VCaP (cell line): ENCODE measurements around the gene RPLP2.

Experiments used
- H3K27ac ChIP-seq: fragments of 450-650 bp; 2 replicates; pipeline ENCODE4 v1.5.1; 2017
- CTCF ChIP-seq: fragments of 450-650 bp; conservative IDR thresholded peaks from 2 replicates; pipeline ENCODE4 v1.5.1; 2017; ENCODE audit warnings: mild to moderate bottlenecking, moderate library complexity

The RPLP2 gene

GRCh38 chr11:845872-846495 lies 36.2 kb downstream of the RPLP2 start:
- H3K27ac ChIP-seq, result peak overlapping the region; percentile 95; the same call in 1 of the 2 replicates
- TF ChIP-seq CTCF, result no peak

GRCh38 chr11:846496-847098 lies 36.8 kb downstream of the RPLP2 start:
- TF ChIP-seq CTCF, result no peak
- H3K27ac ChIP-seq, result no peak overlapping the region

- TF ChIP-seq CTCF, result no peak
- H3K27ac ChIP-seq, result no peak overlapping the region
Observed at GRCh38 chr11:847876-848275, 38.1 kb downstream of the RPLP2 start.

GRCh38 chr11:848380-848931 lies 38.7 kb downstream of the RPLP2 start:
- peak overlapping the region; percentile 68 for H3K27ac ChIP-seq
- peak; percentile 85 for TF ChIP-seq CTCF

- peak overlapping the region; percentile 68 for H3K27ac ChIP-seq
- TF ChIP-seq CTCF, result no peak
Observed at GRCh38 chr11:849104-849824, 39.5 kb downstream of the RPLP2 start.

- TF ChIP-seq CTCF, result no peak
- peak overlapping the region; percentile 68 for H3K27ac ChIP-seq
Observed at GRCh38 chr11:849951-850774, 40.4 kb downstream of the RPLP2 start.
